HepG2 (cell line): ENCODE data around the gene RBSN. TPM values are rescaled to one million over a fixed set of nuclear protein-coding genes. Genes with fewer than 3 reads are reported as not detected.

Source experiments
- AGO1 ChIP-seq: fragments of 200-400 bp; formaldehyde crosslinking; IDR thresholded peaks from 2 replicates; pipeline ENCODE4 v1.6.1; 2017; ENCODE audit warnings: mild to moderate bottlenecking, low read depth, low read length, moderate library complexity; ENCODE audit not compliant: poor library complexity, severe bottlenecking
- AGO2 ChIP-seq: fragments of 200-400 bp; formaldehyde crosslinking; optimal IDR thresholded peaks from 2 replicates; pipeline ENCODE3; 2017; ENCODE audit warnings: mild to moderate bottlenecking, low read depth, low read length, moderate library complexity
- ESRRA ChIP-seq: sonication (generic); formaldehyde crosslinking; IDR thresholded peaks from 2 replicates; pipeline ENCODE4 v1.5.1; 2020; ENCODE audit warnings: mild to moderate bottlenecking, low read depth, missing genetic modification reagents
- GZF1 ChIP-seq: sonication (generic); formaldehyde crosslinking; IDR thresholded peaks from 2 replicates; pipeline ENCODE4 v1.5.1; 2020; ENCODE audit warnings: mild to moderate bottlenecking, missing genetic modification reagents
- HNRNPH1 ChIP-seq: fragments of 200-400 bp; formaldehyde crosslinking; optimal IDR thresholded peaks from 2 replicates; pipeline ENCODE3; 2017; ENCODE audit warnings: mild to moderate bottlenecking, low read depth, low read length
- HNRNPUL1 ChIP-seq: fragments of 200-400 bp; formaldehyde crosslinking; IDR thresholded peaks from 2 replicates; pipeline ENCODE4 v1.6.1; 2017; ENCODE audit warnings: low read depth, mild to moderate bottlenecking, low read length, moderate library complexity
- NFKBIZ ChIP-seq: IDR thresholded peaks from 2 replicates; pipeline ENCODE4 v1.6.1; 2018; ENCODE audit warnings: missing genetic modification reagents, missing compliant biosample characterization
- RARA ChIP-seq: IDR thresholded peaks from 2 replicates; pipeline ENCODE4 v1.6.1; 2016; ENCODE audit warnings: missing genetic modification reagents, missing compliant biosample characterization
- SAFB2 ChIP-seq: sonication (generic); formaldehyde crosslinking; IDR thresholded peaks from 2 replicates; pipeline ENCODE4 v1.5.1; 2020; ENCODE audit warnings: missing genetic modification reagents, low read depth, mild to moderate bottlenecking, borderline replicate concordance
- SP140L ChIP-seq: sonication (generic); formaldehyde crosslinking; IDR thresholded peaks from 2 replicates; pipeline ENCODE4 v1.4.0; 2020; ENCODE audit warnings: missing genetic modification reagents, borderline replicate concordance
- SRY ChIP-seq: sonication (generic); formaldehyde crosslinking; IDR thresholded peaks from 2 replicates; pipeline ENCODE4 v1.8.0; 2022; ENCODE audit warnings: mild to moderate bottlenecking, missing genetic modification reagents
- SSRP1 ChIP-seq: IDR thresholded peaks from 2 replicates; pipeline ENCODE4 v1.6.1; 2016; ENCODE audit warnings: control low read depth
- XBP1 ChIP-seq: sonication (generic); formaldehyde crosslinking; IDR thresholded peaks from 2 replicates; pipeline ENCODE4 v1.5.0; 2020; ENCODE audit warnings: missing genetic modification reagents
- ZBTB38 ChIP-seq: sonication (generic); formaldehyde crosslinking; IDR thresholded peaks from 2 replicates; pipeline ENCODE4 v1.5.1; 2020; ENCODE audit warnings: mild to moderate bottlenecking, missing genetic modification reagents
- ZNF614 ChIP-seq: IDR thresholded peaks from 2 replicates; pipeline ENCODE4 v1.6.1; 2018; ENCODE audit warnings: missing biosample characterization, missing genetic modification reagents, inconsistent platforms, borderline replicate concordance
- ZNF672 ChIP-seq: sonication (generic); formaldehyde crosslinking; IDR thresholded peaks from 2 replicates; pipeline ENCODE4 v1.8.1; 2022; ENCODE audit warnings: missing genetic modification reagents
- ZNF839 ChIP-seq: sonication (generic); formaldehyde crosslinking; IDR thresholded peaks from 2 replicates; pipeline ENCODE4 v1.4.0; 2020; ENCODE audit warnings: missing genetic modification reagents, mild to moderate bottlenecking, borderline replicate concordance
- polyA plus RNA-seq, 8 experiments: library from polyadenylated mRNA; depleted of rRNA in 3 of 8; stranded (reverse) in 7 of 8; unstranded in 1 of 8; fragments of >200 nt; fragmentation: Illumina TruSeq in 4 of 8; extraction: Trizol in 4 of 8; gene quantifications; 2 replicates each; pipeline versions ENCODE4 v1.2.1 to v1.2.3, GENCODE V29; 2011 to 2016; ENCODE audit warnings: low read depth in 4 of 8, missing spikeins in 1 of 8, mixed read lengths in 1 of 8; ENCODE audit not compliant: insufficient read depth in 1 of 8
- total RNA-seq, 5 experiments: library from RNA; depleted of rRNA; stranded (reverse); fragments of >200 nt; fragmentation: Illumina TruSeq; extraction: Trizol; gene quantifications; 2 replicates each; pipeline ENCODE4 v1.2.3, GENCODE V29; 2016; ENCODE audit warnings: low read depth in 1 of 5
- TF ChIP-seq, protein P1 (sequence below): sonication (generic); formaldehyde crosslinking; IDR thresholded peaks from 2 replicates; pipeline ENCODE4 v1.4.0; 2020; ENCODE audit warnings: missing genetic modification reagents, borderline replicate concordance
- TF ChIP-seq, protein P2 (sequence below): sonication (generic); formaldehyde crosslinking; conservative IDR thresholded peaks from 2 replicates; pipeline ENCODE4 v1.8.1; 2023; ENCODE audit warnings: missing genetic modification reagents
- TF ChIP-seq, protein P3 (sequence below): sonication (generic); formaldehyde crosslinking; IDR thresholded peaks from 2 replicates; pipeline ENCODE4 v1.9.0; 2021; ENCODE audit warnings: missing genetic modification reagents, borderline replicate concordance
- TF ChIP-seq, protein P4 (sequence below): sonication (generic); formaldehyde crosslinking; conservative IDR thresholded peaks from 2 replicates; pipeline ENCODE4 v1.5.0; 2020; ENCODE audit warnings: missing genetic modification reagents

The RBSN gene
- total and polyA plus RNA-seq, 2 of the 13 experiments (the other 11 are each of a cell fraction or from before 2014, with no cell fraction given) = 7.9 to 11.8 TPM

DNA sequence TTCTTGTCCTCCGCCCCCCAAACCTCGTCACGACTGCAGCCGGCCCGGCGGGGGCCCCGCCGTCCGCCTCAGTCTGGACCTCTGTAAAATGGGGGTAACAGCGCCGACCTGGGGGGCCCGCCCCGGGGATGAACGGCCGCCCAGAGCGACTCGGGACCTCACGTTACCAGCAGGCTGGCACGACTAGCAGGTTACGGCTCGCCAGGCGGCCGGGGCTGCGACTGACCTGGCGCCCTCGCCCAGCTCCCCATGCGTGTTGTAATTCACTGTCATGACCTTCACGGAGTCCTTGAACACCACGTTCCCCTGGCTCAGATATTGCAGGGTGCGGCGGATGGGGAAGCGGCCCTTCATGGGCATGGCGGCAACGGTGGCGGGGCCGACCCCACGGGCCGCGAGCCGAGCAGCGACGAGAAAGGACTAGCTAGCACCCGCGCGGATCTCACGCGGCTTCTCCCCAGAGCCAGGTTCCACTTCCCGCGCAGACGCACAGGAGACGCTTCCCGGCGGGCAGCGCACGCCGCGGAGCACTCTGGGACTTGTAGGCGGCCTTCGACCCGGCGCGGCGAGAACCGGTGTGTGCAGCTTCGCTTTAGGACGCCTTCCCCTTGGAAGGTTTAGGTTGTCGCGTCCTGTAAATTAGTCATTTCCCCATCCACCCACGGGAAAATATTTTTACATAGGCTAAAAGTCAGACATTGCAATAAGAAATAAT lies 34.0 kb downstream of the RBSN start, which contains the start of gene MRPS25 (continued):
- TF ChIP-seq, protein P1, sequence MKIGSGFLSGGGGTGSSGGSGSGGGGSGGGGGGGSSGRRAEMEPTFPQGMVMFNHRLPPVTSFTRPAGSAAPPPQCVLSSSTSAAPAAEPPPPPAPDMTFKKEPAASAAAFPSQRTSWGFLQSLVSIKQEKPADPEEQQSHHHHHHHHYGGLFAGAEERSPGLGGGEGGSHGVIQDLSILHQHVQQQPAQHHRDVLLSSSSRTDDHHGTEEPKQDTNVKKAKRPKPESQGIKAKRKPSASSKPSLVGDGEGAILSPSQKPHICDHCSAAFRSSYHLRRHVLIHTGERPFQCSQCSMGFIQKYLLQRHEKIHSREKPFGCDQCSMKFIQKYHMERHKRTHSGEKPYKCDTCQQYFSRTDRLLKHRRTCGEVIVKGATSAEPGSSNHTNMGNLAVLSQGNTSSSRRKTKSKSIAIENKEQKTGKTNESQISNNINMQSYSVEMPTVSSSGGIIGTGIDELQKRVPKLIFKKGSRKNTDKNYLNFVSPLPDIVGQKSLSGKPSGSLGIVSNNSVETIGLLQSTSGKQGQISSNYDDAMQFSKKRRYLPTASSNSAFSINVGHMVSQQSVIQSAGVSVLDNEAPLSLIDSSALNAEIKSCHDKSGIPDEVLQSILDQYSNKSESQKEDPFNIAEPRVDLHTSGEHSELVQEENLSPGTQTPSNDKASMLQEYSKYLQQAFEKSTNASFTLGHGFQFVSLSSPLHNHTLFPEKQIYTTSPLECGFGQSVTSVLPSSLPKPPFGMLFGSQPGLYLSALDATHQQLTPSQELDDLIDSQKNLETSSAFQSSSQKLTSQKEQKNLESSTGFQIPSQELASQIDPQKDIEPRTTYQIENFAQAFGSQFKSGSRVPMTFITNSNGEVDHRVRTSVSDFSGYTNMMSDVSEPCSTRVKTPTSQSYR (CRISPR knock-in tag) = peak; percentile 20; the same call in 1 of the 2 replicates
- TF ChIP-seq, protein P2, sequence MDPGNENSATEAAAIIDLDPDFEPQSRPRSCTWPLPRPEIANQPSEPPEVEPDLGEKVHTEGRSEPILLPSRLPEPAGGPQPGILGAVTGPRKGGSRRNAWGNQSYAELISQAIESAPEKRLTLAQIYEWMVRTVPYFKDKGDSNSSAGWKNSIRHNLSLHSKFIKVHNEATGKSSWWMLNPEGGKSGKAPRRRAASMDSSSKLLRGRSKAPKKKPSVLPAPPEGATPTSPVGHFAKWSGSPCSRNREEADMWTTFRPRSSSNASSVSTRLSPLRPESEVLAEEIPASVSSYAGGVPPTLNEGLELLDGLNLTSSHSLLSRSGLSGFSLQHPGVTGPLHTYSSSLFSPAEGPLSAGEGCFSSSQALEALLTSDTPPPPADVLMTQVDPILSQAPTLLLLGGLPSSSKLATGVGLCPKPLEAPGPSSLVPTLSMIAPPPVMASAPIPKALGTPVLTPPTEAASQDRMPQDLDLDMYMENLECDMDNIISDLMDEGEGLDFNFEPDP (CRISPR knock-in tag) = no peak
- no peak for TF ChIP-seq ZNF672 (CRISPR knock-in tag)
- no peak for TF ChIP-seq HNRNPUL1
- TF ChIP-seq AGO1 = no peak
- peak; percentile 95 for TF ChIP-seq AGO2
- TF ChIP-seq, protein P3, sequence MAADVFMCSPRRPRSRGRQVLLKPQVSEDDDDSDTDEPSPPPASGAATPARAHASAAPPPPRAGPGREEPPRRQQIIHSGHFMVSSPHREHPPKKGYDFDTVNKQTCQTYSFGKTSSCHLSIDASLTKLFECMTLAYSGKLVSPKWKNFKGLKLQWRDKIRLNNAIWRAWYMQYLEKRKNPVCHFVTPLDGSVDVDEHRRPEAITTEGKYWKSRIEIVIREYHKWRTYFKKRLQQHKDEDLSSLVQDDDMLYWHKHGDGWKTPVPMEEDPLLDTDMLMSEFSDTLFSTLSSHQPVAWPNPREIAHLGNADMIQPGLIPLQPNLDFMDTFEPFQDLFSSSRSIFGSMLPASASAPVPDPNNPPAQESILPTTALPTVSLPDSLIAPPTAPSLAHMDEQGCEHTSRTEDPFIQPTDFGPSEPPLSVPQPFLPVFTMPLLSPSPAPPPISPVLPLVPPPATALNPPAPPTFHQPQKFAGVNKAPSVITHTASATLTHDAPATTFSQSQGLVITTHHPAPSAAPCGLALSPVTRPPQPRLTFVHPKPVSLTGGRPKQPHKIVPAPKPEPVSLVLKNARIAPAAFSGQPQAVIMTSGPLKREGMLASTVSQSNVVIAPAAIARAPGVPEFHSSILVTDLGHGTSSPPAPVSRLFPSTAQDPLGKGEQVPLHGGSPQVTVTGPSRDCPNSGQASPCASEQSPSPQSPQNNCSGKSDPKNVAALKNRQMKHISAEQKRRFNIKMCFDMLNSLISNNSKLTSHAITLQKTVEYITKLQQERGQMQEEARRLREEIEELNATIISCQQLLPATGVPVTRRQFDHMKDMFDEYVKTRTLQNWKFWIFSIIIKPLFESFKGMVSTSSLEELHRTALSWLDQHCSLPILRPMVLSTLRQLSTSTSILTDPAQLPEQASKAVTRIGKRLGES (CRISPR knock-in tag) = no peak
- TF ChIP-seq ZBTB38 (CRISPR knock-in tag) = peak; percentile 44; the same call in 1 of the 2 replicates
- peak; percentile 93; the same call in 1 of the 2 replicates for TF ChIP-seq SAFB2
- TF ChIP-seq SRY = peak; percentile 89; the same call in 1 of the 2 replicates
- TF ChIP-seq ESRRA = peak; percentile 99
- TF ChIP-seq ZNF839 (CRISPR knock-in tag) = no peak
- peak; percentile 71; the same call in 1 of the 2 replicates for TF ChIP-seq ZNF614
- TF ChIP-seq SSRP1 (CRISPR knock-in tag) = no peak
- TF ChIP-seq, protein P4, sequence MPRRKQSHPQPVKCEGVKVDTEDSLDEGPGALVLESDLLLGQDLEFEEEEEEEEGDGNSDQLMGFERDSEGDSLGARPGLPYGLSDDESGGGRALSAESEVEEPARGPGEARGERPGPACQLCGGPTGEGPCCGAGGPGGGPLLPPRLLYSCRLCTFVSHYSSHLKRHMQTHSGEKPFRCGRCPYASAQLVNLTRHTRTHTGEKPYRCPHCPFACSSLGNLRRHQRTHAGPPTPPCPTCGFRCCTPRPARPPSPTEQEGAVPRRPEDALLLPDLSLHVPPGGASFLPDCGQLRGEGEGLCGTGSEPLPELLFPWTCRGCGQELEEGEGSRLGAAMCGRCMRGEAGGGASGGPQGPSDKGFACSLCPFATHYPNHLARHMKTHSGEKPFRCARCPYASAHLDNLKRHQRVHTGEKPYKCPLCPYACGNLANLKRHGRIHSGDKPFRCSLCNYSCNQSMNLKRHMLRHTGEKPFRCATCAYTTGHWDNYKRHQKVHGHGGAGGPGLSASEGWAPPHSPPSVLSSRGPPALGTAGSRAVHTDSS = 0 out of 2 replicates have a peak, but pooled peaks have one; percentile 61
- TF ChIP-seq GZF1 (CRISPR knock-in tag) = 0 out of 2 replicates have a peak, but pooled peaks have one; percentile 35
- TF ChIP-seq SP140L = no peak
- no peak for TF ChIP-seq XBP1
- no peak for TF ChIP-seq NFKBIZ (CRISPR knock-in tag)
- peak; percentile 31; the same call in 1 of the 2 replicates for TF ChIP-seq RARA (CRISPR knock-in tag)
- no peak for TF ChIP-seq HNRNPH1
